Right lobe of liver (tissue), 6 donors: ENCODE results near the gene GPR4. TPM values are rescaled to one million over a fixed set of nuclear protein-coding genes. Genes with fewer than 3 reads are reported as not detected.
"Not testable (repeated sequence)": the region's sequence is repeated elsewhere in the genome, so short reads cannot be mapped to it uniquely, and the experiment has no call there.

ENCODE experiments used
- ATAC-seq, 4 donors: fragments of 200-7000 bp; cut with Tn5 transposase; one replicate each; pipeline ENCODE4 v1.9.1; 2020; ENCODE audit warnings: mild to moderate bottlenecking in 4 of 4, moderate library complexity in 4 of 4
- DNase-seq, 3 donors: peaks; one replicate each; pipeline ENCODE4 v3.0.0-alpha.2; 2020
- H3K27ac ChIP-seq, 3 donors: fragments of 200-600 bp; one replicate each; pipeline ENCODE4 v1.8.0; 2022
- H3K27me3 ChIP-seq, 2 donors: fragments of 200-600 bp; one replicate each; pipeline ENCODE4 v1.8.0; 2022
- H3K36me3 ChIP-seq, 4 donors: fragments of 200-600 bp; sonication (generic) in 1 of 4; one replicate each; pipeline versions ENCODE4 v1.5.1 to v1.8.0; 2017 to 2022; ENCODE audit warnings: control low read depth in 1 of 4
- H3K4me1 ChIP-seq, 4 donors: fragments of 200-600 bp; sonication (generic) in 1 of 4; one replicate each; pipeline versions ENCODE4 v1.5.1 to v1.8.0; 2017 to 2022; ENCODE audit warnings: control low read depth in 1 of 4
- H3K4me3 ChIP-seq, 3 donors: fragments of 200-600 bp; one replicate each; pipeline ENCODE4 v1.8.0; 2022
- H3K9me3 ChIP-seq, 4 donors: fragments of 200-600 bp; sonication (generic) in 1 of 4; one replicate each; pipeline versions ENCODE4 v1.5.1 to v1.8.0; 2017 to 2022; ENCODE audit warnings: control low read depth in 1 of 4
- CTCF ChIP-seq, 4 donors: fragments of 200-600 bp in 3 of 4; fragments of 450-650 bp in 1 of 4; IDR thresholded peaks; one replicate each; pipeline versions ENCODE4 v1.5.1 to v1.8.0; 2016 to 2022; ENCODE audit warnings: antibody characterized with exemption in 4 of 4, mild to moderate bottlenecking in 2 of 4
- POLR2A ChIP-seq: fragments of 450-650 bp; IDR thresholded peaks from one replicate; pipeline ENCODE4 v1.6.1; 2017; ENCODE audit warnings: antibody characterized with exemption, mild to moderate bottlenecking
- WGBS: methylation state at CpG from one replicate; pipeline ENCODE4 v1.1.6; 2018; ENCODE audit warnings: low coverage, low lambda C conversion rate; ENCODE audit not compliant: insufficient coverage; ENCODE audit errors: missing lambda C conversion rate; 5-methylcytosine and 5-hydroxymethylcytosine counted together
- intact Hi-C, 2 donors: fragments of 100-400 bp; cut with DNase I; formaldehyde crosslinking; loops; one replicate each; pipeline versions ENCODE4 v1.11.2 to v1.14.1; 2022
- total RNA-seq, 6 experiments: library from RNA; depleted of rRNA in 2 of 6; stranded (reverse); fragments of >200 nt in 2 of 6; fragmentation: NEBNext Ultra II Directional in 3 of 6; extraction: Animal tissue kit (Norgen Biotek cat#: 25700) in 3 of 6; gene quantifications; one replicate each; pipeline versions ENCODE4 v1.1.0 to v1.2.4, GENCODE V29; 2016 to 2023
- donor health status: DM: no; HTN: yes; CAD: no.
- donor health status: DM: no; HTN: no; CAD: no.
- donor health status: DM: no; HTN: no; CAD: no.
- donor health status: DM: no; HTN: yes; CAD: no.
- donor health status: DM: no; HTN: yes; CAD: no.

Gene GPR4
- total RNA-seq, 6 experiments from 2014 or later, result 0.83 to 3.1 (median 1.3) TPM

GRCh38 chr19:45616704-45617017 lies 14.6 kb upstream of the GPR4 start:
- no peaks in the 10 kb centered on the region for H3K27me3 ChIP-seq
- no peak overlapping the region for H3K4me3 ChIP-seq
- ATAC-seq (no peak), DNase-seq (no peak)
- intact Hi-C loops, result no loop called here
- H3K27ac ChIP-seq, result no peak overlapping the region
- H3K36me3 ChIP-seq, result peaks cover 0 to 7% (median 1%) of the 10 kb centered on the region in 4 donors
- TF ChIP-seq CTCF (IDR thresholded peaks at IDR 0.05) (no peak), POLR2A (no peak)
- WGBS, result 90% methylated on average over 9 of the region's 10 CpGs
- no peaks in the 10 kb centered on the region for H3K9me3 ChIP-seq
- H3K4me1 ChIP-seq, result no peaks in the 10 kb centered on the region

- TF ChIP-seq POLR2A, result no peak
- TF ChIP-seq CTCF (IDR thresholded peaks at IDR 0.05), result no peak
- WGBS, result 48% methylated on average over 18 of the region's 37 CpGs
- Histone ChIP-seq H3K4me3 (no peak overlapping the region), H3K27me3 (no peaks in the 10 kb centered on the region), H3K36me3 (peaks cover 0 to 7% (median 3%) of the 10 kb centered on the region in 4 donors), H3K4me1 (no peaks in the 10 kb centered on the region), H3K27ac (no peak overlapping the region), H3K9me3 (no peaks in the 10 kb centered on the region)
- DNase-seq (peak; percentile 72 to 82 (median 80)), ATAC-seq (peak; percentile 90 to 97 (median 92))
- intact Hi-C loops, result no loop called here
These were observed 14.0 kb upstream of the GPR4 start for GRCh38 chr19:45615795-45616703.

- H3K4me1 ChIP-seq, intact Hi-C loops, H3K4me3 ChIP-seq, H3K27me3 ChIP-seq, DNase-seq, ATAC-seq, H3K27ac ChIP-seq, H3K9me3 ChIP-seq: not testable (repeated sequence)
- WGBS, result 71% methylated on average over 2 of the region's 9 CpGs
- H3K36me3 ChIP-seq, result peaks cover 0 to 10% (median 4%) of the 10 kb centered on the region in 4 donors
These were observed 13.0 kb upstream of the GPR4 start for GRCh38 chr19:45615056-45615455.

GRCh38 chr19:45613926-45614725 lies 12.1 kb upstream of the GPR4 start:
- Histone ChIP-seq H3K4me3 (no peak overlapping the region), H3K4me1 (no peaks in the 10 kb centered on the region), H3K36me3 (peaks cover 0 to 8% (median 4%) of the 10 kb centered on the region in 4 donors), H3K27ac (no peak overlapping the region), H3K27me3 (no peaks in the 10 kb centered on the region), H3K9me3 (no peaks in the 10 kb centered on the region)
- 69% methylated on average over 5 of the region's 10 CpGs for WGBS
- intact Hi-C loops, result no loop called here
- DNase-seq (no peak), ATAC-seq (peak in 1 of 4 donors; percentile 59)
- TF ChIP-seq CTCF (IDR thresholded peaks at IDR 0.05), result no peak
- no peak for TF ChIP-seq POLR2A

- H3K4me3 ChIP-seq, result no peak overlapping the region
- H3K9me3 ChIP-seq, result no peaks in the 10 kb centered on the region
- H3K27ac ChIP-seq, result no peak overlapping the region
- ATAC-seq, result no peak
- H3K27me3 ChIP-seq, result no peaks in the 10 kb centered on the region
- 88% methylated on average over 6 of the region's 6 CpGs for WGBS
- intact Hi-C loops, result loop anchor here in 1 of 2 donors (5.0 kb wide), 1 partner anchor 33 kb away; no protein-coding TSS in a partner anchor
- peaks cover 0 to 10% (median 0%) of the 10 kb centered on the region in 4 donors for H3K4me1 ChIP-seq
- no peak for TF ChIP-seq CTCF (IDR thresholded peaks at IDR 0.05)
- no peak for TF ChIP-seq POLR2A
- H3K36me3 ChIP-seq, result peaks cover 0 to 8% (median 2%) of the 10 kb centered on the region in 4 donors
- no peak for DNase-seq
These were observed 6.9 kb upstream of the GPR4 start for GRCh38 chr19:45608948-45609347.
